Measurements from ENCODE around the gene SLCO2A1.

Gene SLCO2A1

DNA sequence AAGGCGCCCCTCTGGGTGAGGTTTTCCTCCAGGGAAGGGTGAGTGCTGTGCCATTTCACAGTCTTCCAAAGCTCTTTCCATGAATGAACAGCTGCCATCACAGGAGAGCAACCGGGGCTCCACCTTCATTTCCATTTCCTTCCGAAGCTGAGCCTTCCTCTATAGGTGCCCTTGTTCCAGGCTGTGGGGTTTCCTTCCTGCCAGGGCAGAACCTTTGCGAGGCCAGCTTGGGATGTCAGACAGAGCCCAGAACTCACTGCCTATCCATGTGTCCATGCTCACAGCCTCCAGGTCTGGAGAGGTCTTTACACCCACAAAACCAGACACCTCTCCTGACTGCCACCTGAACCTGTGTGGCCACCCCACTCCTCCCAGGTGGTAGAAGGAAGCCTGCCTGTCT lies 49.2 kb downstream of the SLCO2A1 start:
- no peak for DNase-seq (ENCODE audit: low read depth in 2 of 2)

DNA sequence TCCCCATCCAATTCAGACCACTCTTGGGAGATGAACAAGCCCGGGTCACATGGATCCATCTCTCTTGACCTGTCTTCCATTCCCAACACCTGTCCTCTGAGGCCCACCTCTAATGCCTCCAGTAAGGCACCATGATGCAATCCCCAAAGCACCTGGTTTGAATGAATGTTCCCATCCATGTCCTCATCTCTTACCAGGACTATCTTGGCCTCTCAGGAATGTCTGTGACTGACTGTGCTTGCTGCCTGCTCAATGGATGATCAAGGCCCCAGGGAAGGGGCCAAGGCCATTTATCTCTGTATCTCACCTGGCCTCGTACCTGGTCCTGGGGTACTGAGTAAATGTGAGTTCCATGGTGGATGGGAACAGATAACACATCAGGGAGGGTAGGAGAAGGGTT lies 49.7 kb downstream of the SLCO2A1 start:
- no peak for DNase-seq (ENCODE audit: low read depth in 2 of 2)

- DNase-seq (ENCODE audit: low read depth in 2 of 2): no peak
These were observed 50.2 kb downstream of the SLCO2A1 start for GRCh38 chr3:133979553-133979952.

GRCh38 chr3:133977568-133977967 lies 52.2 kb downstream of the SLCO2A1 start:
- DNase-seq (ENCODE audit: low read depth in 2 of 2): no peak

DNA sequence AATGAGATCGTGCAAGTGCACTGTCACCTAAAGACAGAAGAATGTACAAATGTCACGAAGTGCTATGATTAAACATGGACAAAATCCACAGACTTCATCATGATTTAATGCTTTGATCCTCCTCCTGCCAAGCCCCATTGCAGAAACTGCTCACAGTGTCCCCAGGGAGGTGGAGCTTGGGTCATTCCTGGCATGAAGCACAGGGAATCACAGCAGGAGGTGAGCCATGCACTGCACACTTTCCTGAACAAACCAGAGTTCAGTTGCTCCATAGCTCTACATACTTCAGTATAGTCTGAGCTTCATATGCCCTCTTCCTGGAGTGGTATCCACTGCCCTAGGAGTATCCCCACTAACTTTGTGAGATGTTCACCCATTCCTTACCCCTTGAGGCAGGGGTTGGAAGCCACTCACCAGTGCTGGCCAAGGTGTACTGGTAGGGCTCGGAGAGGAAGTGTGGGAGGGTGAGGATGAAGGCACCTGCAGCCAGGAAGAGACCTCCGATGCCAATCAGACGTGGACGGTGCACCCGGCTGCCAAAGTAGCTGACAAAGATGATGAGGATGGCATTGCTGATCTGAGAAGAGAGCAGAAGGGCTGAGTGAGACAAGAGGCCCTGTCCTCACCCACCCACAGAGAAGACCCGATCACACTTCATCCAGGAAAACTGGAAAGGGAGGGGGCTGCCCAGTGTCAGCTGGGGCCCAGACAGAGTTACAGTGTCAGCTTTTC lies 56.3 kb downstream of the SLCO2A1 start:
- no peak for DNase-seq (ENCODE audit: low read depth in 2 of 2)

DNA sequence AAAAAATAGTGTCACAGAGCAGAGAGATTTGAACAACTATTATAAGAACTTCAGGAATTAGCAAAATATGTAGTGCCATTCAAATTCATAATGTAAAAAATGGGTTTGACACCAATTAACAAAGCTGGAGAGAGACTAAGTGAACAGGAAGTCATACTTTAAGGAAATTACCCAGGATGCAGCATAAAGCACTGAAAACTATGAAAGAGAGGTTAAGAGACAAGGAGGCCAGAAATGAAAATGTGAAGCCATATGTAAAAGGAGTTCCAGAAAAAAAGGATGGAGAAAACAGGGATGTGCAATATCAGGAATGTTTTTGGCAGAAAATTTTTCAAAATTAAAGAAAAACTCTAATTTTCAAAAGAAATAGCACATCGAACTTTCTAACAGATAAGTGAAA lies 57.6 kb downstream of the SLCO2A1 start:
- no peak for DNase-seq (ENCODE audit: low read depth in 2 of 2)

GRCh38 chr3:133970916-133971315 lies 58.8 kb downstream of the SLCO2A1 start:
- DNase-seq (ENCODE audit: low read depth in 2 of 2): no peak

DNA sequence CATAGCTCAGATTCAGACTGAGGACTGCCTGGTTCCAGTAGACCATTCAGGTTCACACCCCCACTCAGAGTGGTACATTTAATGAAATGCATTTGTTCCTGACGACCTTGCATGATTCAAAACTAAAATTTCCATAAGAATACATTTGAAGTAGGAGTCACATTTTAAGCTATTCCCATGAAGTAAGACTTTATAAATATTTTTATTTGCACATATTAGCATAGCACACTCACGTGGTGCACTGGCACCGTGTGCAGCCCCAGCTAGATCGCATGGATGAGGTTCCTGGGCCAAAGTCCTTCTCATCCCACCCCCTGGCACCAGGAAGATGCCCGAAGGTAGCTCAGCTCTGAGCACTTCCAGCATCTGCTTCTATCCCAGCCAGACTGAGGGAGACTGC lies 59.4 kb downstream of the SLCO2A1 start:
- no peak for DNase-seq (ENCODE audit: low read depth in 2 of 2)

GRCh38 chr3:133967992-133968892 lies 61.5 kb downstream of the SLCO2A1 start:
- DNase-seq (ENCODE audit: low read depth in 2 of 2): no peak

- DNase-seq (ENCODE audit: low read depth in 2 of 2): no peak
These were observed 62.8 kb downstream of the SLCO2A1 start for GRCh38 chr3:133966954-133967353.

- DNase-seq (ENCODE audit: low read depth in 2 of 2): no peak
These were observed 63.8 kb downstream of the SLCO2A1 start for GRCh38 chr3:133965906-133966305.

DNA sequence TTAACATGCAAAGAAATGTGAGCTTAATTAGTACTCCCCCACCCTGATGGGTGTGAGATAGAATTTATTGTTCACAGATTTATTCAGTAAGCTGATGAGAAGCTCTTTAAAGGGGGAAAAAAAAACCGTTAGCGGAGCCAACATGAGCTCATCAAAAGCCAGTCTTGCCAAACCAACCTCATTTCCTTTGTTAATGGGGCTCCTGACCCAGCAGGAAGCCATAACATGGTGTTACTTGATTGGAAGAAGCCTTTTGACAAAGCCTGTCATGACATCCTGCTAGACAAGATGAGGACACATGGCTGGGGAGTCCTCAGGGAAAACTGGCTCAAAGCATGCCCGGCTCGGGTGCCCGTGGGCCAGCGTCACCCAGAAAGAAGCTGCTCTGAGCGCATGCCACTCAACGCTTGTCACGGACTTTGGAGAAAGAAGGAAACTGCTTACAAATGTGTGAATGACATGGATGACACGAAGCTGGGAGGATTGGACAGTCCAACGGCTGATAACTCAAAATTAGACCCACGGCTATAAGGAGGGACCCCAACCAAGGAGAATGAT lies 64.6 kb downstream of the SLCO2A1 start:
- no peak for DNase-seq (ENCODE audit: low read depth in 2 of 2)

GRCh38 chr3:133964547-133964946 lies 65.2 kb downstream of the SLCO2A1 start:
- DNase-seq (ENCODE audit: low read depth in 2 of 2): no peak

DNA sequence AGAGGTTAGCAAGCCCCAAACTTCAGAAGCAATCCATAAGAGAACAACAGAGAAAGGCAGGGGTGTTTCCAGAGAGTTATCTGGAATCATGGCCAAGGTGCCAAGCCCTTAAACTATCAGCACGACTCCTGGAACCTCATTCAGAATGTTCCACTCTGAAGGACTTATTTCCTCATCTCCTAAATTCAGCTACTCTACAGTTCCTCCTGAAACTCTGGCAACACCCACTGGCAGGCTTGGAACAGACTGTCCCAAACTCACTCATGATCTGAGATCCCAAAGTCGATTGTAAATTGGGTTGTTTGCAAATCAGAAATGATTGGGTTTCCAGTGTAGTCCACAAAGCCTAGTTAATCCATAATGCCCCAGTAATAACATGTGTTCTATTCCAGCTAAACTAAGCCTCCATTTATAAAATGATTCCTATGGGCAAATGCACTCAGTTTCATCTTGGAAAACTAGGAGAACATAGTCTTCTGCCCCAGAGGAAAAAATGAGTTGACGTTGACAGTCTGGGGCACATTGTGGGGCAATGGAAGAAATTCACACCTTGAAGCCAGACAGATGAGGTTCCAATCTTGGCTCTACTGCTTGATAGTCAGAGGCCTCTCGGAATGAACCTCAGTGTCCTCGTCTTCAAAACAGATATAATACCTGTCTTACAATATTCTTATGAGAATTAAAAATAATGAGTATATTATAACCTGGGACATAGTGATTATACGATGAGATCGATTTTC lies 65.9 kb downstream of the SLCO2A1 start:
- DNase-seq (ENCODE audit: low read depth in 2 of 2): no peak

- DNase-seq (ENCODE audit: low read depth in 2 of 2): no peak
These were observed 66.9 kb downstream of the SLCO2A1 start for GRCh38 chr3:133962849-133963248.

DNA sequence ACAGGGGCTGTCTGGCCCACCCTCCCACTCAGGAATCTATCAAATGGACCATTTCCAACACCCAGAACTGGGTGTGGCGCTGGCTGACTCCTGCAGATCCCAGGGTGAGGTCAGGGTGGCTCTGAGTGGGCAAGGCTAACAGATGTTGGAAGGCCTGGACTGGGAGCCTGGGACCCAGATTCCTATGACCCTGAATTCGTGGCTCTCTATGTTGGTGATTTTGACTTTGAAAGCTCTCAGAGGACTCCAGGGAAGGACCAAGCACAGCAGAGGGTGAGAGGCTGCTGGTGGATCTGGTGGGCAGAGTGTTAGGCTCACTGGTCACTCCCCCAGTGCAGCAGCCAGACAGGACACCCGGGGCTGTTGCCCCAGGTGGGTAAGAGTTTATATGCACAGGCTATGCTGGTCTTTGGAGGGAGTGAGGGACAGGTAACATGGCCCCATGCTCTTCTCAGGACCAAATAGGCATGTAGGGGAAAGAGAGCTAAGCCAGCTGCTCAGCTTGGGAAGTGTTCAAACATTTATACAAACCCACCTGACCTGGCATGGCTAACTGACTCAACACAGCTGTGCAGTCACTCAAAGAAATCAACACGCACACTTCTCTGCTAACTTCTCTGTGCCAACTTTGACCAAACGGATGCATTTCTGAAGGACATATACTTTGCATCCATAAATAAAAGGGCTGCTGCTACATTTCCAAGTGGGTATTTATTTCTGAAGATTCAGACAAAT lies 71.5 kb downstream of the SLCO2A1 start:
- DNase-seq (ENCODE audit: low read depth in 2 of 2): no peak

- DNase-seq (ENCODE audit: low read depth in 2 of 2): no peak
These were observed 72.7 kb downstream of the SLCO2A1 start for GRCh38 chr3:133956982-133957381.

DNA sequence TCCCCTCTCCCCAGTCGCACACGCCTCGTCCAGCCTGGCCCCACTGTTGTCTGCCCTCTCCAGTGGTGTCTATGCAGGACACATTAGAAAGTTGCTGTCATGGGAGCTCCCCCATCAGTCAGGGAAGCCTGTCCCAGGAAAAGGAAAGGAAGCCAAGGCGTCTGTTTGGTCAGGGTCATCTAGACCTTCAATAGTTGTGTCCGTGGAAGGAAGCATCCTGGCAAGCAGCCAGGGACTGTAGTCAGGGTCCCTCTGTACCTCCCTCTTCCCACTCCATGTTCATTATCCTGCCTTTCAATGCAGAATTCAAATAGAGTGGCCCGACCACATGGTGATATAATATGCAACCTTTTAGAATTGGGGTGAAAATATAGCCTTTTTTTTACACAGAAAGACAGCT lies 73.4 kb downstream of the SLCO2A1 start:
- no peak for DNase-seq (ENCODE audit: low read depth in 2 of 2)

DNA sequence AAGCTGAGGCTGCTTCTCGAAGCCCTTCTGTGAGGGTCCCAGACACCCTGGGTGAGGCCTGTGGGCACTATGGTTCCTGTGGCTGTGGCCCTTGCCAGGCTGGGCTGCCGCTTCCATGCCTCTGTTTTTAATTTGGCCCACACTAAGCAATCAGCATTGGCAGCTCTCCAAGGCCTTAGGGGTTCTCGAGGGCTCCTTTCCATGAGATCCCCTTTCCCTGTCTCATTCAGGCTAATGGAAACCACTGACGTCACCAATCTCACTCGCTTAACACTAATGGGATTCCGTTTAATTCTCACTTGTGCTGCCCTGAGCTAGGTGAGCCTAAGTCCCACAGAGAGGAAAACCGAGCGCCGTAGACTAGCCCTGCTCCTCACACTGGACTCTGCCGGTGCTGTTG lies 73.8 kb downstream of the SLCO2A1 start:
- no peak for DNase-seq (ENCODE audit: low read depth in 2 of 2)

- DNase-seq (ENCODE audit: low read depth in 2 of 2): no peak
These were observed 74.9 kb downstream of the SLCO2A1 start for GRCh38 chr3:133954717-133955360.

DNA sequence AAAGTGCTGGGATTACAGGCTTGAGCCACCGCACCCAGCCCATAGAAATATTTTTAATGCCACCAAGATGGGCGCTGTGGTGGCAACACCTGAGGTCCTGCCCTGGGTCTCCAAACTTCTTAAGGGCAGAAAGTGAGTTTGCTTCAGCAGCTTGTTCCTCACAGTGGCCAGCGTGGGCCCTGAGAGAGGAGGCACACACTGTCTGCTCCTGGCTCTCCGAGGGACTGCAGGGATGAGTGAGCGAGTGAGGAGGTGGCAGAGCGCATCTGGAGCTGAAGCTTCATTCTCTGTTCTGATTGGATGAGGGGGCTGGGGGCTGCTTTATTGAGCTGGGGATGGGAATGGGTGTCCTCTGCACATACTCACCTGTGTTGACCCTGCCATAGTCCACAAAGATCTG lies 76.4 kb downstream of the SLCO2A1 start:
- no peak for DNase-seq (ENCODE audit: low read depth in 2 of 2)

All from activated CD8-positive, alpha-beta memory T cell treated with anti-CD3 and anti-CD28 coated beads for 4 hours (primary cell).